GM19025 (cell line): ENCODE data around the gene PPAT.

ENCODE experiments used
- ATAC-seq: cut with Tn5 transposase; IDR thresholded peaks from one replicate; pipeline ENCODE4 v1.9.1; 2021; ENCODE audit warnings: mild to moderate bottlenecking, low read depth, moderate library complexity; ENCODE audit not compliant: unreplicated experiment

The PPAT gene

DNA sequence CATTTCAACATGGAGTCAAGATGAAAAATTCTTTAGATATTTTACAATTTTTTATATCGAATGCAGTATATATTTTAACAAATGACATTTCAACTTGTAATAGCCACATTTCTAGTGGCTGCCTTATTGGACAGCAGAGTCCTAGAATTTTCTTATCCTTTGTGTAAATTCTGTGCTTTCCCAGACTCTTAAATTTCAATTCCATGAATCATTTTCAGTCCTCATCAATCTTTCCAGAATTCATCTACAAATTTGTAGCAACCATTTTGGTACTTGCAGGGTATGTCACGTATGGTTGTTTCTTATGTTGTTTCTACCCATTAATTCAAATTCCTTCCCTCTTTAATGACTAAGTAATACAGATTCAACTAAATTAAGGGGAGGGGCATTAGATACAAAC lies 3.4 kb upstream of the PPAT start:
- ATAC-seq: no peak

DNA sequence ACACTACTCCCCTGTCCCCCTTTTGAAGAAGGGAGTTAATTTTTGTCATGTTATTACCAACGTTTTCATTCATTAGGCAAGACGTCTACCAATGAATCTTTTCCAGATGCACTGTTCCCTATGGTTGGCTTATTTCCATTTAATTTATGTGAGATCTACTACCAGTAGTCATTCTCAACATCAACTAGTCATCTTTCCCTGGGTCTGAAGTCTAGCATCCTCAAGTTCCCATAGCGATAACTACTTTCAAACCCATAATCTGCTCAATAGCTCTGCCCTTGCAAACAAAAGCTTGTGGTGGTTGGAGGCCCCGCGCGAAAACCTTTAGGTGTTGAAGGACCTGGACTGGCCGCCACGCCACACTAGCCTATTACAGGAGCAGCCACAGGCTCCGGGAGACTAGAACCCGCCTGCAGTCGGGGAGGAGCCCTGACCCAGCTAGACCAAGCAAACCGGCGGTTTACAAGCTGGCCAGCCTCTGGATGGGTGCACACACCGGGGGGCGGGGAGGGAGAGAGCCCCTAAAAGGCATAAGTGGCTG lies 746 bp downstream of the PPAT start:
- no peak for ATAC-seq

- no peak for ATAC-seq
Observed at GRCh38 chr4:56433280-56433679, 2.1 kb downstream of the PPAT start.

DNA sequence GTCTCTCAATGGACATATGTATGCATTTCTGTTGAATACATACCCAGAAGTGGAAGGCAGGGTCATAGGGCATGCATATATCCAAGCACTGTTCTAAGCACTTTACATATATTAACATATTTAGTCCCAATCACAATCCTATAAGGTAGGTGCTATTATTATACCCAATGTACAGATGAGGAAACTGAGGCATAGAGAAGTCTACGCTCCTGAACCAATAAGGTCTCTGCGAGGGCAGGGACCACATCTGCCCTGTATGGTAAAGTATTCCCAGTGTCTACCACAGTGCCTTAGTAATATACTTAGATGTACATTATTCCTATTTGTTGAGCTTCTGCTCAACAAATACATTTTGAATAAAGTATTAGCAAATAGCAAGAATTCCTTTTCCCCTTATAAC lies 5.2 kb downstream of the PPAT start:
- ATAC-seq: no peak

DNA sequence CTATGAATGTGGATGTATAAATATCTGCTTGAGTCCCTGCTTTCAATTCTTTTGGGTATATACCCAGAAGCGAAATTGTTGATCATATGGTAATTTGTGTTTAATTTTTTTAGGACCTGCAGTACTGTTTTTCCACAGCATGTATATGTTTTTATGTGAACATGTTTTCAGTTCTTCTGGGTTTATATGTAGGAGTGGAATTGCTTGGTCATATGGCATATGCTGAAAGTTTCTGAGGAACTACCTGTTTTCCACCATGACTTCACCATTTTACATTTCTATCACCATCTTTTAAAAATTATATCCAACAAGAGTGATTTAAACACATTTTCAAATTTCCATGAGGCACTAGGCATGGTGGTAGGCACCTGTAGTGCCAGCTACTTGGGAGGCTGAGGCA lies 8.2 kb downstream of the PPAT start:
- no peak for ATAC-seq

- ATAC-seq: peak; percentile 89
Observed at GRCh38 chr4:56426273-56426672, 9.1 kb downstream of the PPAT start.

- no peak for ATAC-seq
Observed at GRCh38 chr4:56425518-56425917, 9.9 kb downstream of the PPAT start.

GRCh38 chr4:56424697-56425514 lies 10.5 kb downstream of the PPAT start:
- no peak for ATAC-seq

GRCh38 chr4:56424176-56424575 lies 11.2 kb downstream of the PPAT start:
- ATAC-seq: no peak

DNA sequence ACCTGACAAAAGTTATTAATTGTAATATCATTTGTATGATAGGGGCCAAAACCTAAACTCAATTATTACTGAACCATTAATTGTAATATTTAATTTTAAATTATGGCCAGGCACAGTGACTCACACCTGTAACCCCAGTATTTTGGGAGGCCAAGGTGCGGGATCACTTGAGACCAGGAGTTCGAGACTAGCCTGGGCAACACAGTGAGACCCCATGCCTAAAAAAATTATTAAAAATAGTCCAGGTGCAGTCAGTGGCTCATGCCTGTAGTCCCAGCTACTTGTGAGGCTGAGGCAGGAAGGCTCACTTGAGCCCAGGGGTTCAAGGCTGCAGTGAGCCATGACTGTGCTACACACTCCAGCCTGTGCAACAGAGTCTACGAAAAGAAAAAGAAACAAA lies 18.0 kb downstream of the PPAT start:
- ATAC-seq: no peak

GRCh38 chr4:56416349-56416748 lies 19.1 kb downstream of the PPAT start:
- no peak for ATAC-seq

DNA sequence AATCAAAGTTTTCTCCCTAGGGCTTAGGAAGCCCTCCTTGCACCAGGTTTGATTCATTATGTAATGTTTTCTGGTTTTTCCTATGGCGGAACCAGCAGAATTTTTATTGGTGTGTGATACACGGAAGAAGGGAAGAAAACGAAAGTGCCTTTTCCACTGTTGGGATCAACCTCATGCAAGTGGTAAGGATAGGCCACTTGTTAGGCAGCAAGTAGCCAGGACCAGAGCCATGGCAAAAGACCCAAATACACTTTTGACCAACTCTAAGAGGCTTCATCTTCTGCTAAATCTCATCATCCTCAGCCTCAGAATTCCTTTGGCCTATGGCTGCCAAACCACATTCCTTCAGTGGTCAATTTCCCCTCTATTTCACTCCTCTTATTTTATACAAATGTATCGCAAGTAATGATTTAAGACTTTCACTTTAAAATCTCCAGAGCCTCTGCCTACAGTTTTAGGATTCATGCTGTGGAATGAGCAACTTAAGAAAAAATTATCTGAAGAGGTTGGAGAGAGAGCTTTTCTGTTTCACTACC lies 21.2 kb downstream of the PPAT start:
- no peak for ATAC-seq

DNA sequence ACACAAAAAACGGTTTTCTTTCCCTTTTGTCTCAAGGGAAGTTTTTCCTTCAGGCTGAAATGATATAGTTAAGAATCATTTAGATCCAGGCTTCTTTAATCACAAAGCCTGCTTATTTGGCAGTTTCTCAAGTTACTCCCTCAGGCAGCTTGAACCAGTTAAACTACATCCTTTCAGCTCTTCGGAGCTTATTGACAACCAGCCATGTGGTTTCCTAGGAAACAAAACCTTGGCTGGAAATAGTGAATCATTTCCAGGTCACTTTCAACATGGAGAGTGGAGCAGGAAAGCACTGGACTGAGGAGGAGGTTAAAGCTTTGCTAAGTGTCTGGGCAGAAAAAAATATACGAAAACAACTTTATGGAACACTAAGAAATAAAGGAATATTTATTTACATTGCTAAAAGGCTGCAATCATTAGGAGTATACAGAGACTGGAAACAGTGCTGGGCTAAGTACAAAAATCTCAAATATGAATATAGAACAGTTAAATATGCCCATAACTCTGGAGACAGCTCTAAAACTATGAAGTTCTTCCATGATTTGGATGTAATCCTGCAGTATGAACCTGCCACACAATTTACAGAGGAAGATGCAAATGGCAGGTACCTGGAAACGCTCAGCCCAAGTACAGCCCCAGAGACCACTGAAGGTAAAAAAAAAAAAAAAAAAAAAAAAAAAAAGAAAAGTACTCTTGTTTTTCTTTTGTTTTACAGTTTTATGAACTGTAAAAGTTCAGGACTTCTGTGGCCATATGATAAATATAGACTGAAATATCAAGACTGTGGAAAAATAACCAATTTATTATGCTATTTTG lies 25.0 kb downstream of the PPAT start:
- no peak for ATAC-seq

DNA sequence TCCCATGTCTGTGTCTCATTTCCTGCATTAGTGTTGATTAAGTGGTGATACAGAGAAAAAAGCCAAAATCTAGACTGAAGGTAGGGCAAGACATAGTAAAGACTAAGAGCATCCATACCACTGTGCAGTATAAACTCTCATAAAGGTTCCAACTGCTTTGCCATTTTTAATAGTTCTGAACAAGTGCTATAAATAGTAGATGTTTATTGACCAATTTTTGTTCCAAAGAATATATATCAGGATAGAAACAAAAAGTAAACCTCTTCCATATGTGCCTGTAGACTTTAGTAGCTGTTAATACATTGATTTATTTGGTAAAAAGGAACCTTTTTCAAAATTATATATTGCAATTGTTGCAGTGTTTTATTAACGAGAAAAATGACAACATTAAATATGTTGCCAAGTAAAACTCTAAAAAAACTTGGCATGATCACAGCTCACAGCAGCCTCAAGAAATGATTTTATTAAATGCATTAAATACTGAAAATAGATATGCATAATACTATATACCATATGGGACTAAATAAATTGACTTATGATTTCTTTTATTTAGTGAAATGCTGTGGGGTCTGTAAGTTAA lies 25.8 kb downstream of the PPAT start:
- ATAC-seq: no peak

DNA sequence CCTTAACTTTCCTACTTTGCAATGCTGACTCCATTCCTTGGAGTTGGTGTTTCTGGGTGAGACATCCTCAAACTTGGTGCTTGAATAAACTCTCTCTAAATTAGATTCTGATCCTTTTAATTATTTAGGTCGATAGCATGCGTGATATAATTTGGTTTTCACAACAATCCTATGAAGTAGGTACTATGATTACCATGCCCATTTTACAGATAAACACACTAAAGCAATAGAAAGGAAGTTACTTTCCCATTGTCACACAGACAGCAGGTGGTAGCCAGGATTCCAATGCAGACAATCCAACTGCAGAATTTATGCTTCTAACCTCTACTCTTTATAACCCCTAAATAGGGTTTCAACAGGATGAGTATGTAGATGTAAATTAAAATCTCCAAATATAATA lies 26.4 kb downstream of the PPAT start:
- no peak for ATAC-seq

- ATAC-seq: no peak
Observed at GRCh38 chr4:56406151-56406550, 29.3 kb downstream of the PPAT start.

- no peak for ATAC-seq
Observed at GRCh38 chr4:56405016-56405415, 30.4 kb downstream of the PPAT start.

- ATAC-seq: no peak
Observed at GRCh38 chr4:56400560-56400959, 34.9 kb downstream of the PPAT start.

DNA sequence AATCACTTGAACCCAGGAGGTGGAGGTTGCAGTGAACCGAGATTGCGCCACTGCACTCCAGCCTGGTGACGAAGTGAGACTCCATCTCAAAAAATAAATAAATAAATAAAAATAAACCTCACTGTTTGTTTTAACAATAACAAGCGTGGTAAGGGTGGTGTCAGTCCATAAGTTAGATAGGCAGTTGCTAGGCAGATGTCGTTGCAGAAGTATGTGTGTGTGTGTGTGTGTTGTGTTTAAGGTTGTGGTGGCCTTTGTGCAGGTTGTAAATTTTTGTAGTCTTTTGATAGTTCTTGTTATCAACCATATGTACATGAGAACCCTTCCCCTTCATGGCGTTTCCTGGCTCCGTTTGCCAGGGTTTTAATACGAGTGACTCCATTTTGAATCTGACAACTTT lies 44.1 kb downstream of the PPAT start:
- ATAC-seq: no peak

DNA sequence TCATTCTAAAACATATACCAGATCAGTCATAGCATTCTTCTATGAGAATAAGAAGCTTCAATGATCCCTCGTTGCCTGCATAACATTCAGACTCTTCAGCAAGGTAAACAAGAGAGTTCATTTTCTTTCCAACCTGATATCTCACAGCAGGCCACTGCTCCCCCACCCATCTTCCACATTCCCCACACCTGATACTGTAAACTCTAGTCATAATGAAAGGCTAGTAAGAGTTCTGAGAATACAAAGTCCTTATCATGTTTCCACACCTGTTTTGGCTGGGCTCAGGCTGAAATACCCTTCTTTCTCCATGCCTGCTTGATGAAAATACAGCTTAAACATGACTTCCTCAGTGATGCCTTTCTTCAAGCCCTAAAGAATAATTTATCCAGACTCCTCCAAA lies 45.9 kb downstream of the PPAT start:
- ATAC-seq: no peak

DNA sequence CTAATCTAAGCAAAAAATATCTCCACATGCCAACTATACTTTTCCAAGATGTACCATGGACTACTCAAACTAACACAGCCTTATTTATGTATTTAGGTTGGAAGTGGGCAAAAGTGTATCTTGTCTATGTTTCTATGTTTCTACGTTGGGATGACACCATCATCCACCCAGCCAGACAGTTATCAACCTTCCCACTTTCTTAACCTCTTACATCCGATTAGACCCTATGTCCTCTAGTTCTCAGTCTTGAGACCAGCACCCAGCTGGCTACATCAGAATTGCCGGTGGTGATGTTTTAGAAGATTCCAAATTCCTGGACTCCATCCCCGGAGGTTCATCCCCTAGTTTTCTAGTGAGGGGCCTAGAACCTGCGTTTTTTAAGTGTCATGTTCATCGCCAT lies 47.1 kb downstream of the PPAT start:
- ATAC-seq: no peak
